ENCODE measurements around the gene E2F4. TPM values are rescaled to one million over a fixed set of nuclear protein-coding genes. Genes with fewer than 3 reads are reported as not detected.
A peak's percentile ranks its signal among the peaks of the same experiment; 100 is the strongest.

Gene E2F4
- total RNA-seq, 1 donor from 2014 or later: 43.4 TPM

GRCh38 chr16:67157892-67158635 is 33.9 kb upstream of the E2F4 start:
- TF ChIP-seq CTCF (IDR thresholded peaks at IDR 0.05): no peak
- no peak for DNase-seq (ENCODE audit: extremely low spot score, unreplicated experiment)
- Mint-ChIP-seq H3K27me3 (ENCODE audit: unreplicated experiment) (peaks cover 26% of the 10 kb centered on the region), H3K4me1 (ENCODE audit: unreplicated experiment) (peaks cover 30% of the 10 kb centered on the region), H3K4me3 (ENCODE audit: unreplicated experiment) (peak overlapping the region; percentile 85), H3K27ac (ENCODE audit: unreplicated experiment) (no peak overlapping the region), H3K36me3 (ENCODE audit: unreplicated experiment) (peaks cover 2% of the 10 kb centered on the region), H3K9me3 (ENCODE audit: unreplicated experiment) (no peaks in the 10 kb centered on the region)

- Mint-ChIP-seq H3K4me3 (ENCODE audit: unreplicated experiment) (peak overlapping the region; percentile 85), H3K27me3 (ENCODE audit: unreplicated experiment) (peaks cover 27% of the 10 kb centered on the region), H3K36me3 (ENCODE audit: unreplicated experiment) (peaks cover 2% of the 10 kb centered on the region), H3K27ac (ENCODE audit: unreplicated experiment) (no peak overlapping the region), H3K9me3 (ENCODE audit: unreplicated experiment) (no peaks in the 10 kb centered on the region), H3K4me1 (ENCODE audit: unreplicated experiment) (peaks cover 32% of the 10 kb centered on the region)
- no peak for TF ChIP-seq CTCF (IDR thresholded peaks at IDR 0.05)
- no peak for DNase-seq (ENCODE audit: extremely low spot score, unreplicated experiment)
Measured at GRCh38 chr16:67158637-67159600, 33.0 kb upstream of the E2F4 start.

- TF ChIP-seq CTCF (IDR thresholded peaks at IDR 0.05): no peak
- Mint-ChIP-seq H3K27ac (ENCODE audit: unreplicated experiment) (no peak overlapping the region), H3K36me3 (ENCODE audit: unreplicated experiment) (peaks cover 2% of the 10 kb centered on the region), H3K4me1 (ENCODE audit: unreplicated experiment) (peaks cover 39% of the 10 kb centered on the region), H3K4me3 (ENCODE audit: unreplicated experiment) (peak overlapping the region; percentile 54), H3K27me3 (ENCODE audit: unreplicated experiment) (peaks cover 29% of the 10 kb centered on the region), H3K9me3 (ENCODE audit: unreplicated experiment) (no peaks in the 10 kb centered on the region)
- DNase-seq (ENCODE audit: extremely low spot score, unreplicated experiment): no peak
Measured at GRCh38 chr16:67161595-67162058, 30.3 kb upstream of the E2F4 start.

- Mint-ChIP-seq H3K9me3 (ENCODE audit: unreplicated experiment) (no peaks in the 10 kb centered on the region), H3K4me1 (ENCODE audit: unreplicated experiment) (peaks cover 39% of the 10 kb centered on the region), H3K4me3 (ENCODE audit: unreplicated experiment) (peak overlapping the region; percentile 54), H3K27ac (ENCODE audit: unreplicated experiment) (no peak overlapping the region), H3K36me3 (ENCODE audit: unreplicated experiment) (peaks cover 2% of the 10 kb centered on the region), H3K27me3 (ENCODE audit: unreplicated experiment) (peaks cover 29% of the 10 kb centered on the region)
- TF ChIP-seq CTCF (IDR thresholded peaks at IDR 0.05): no peak
- no peak for DNase-seq (ENCODE audit: extremely low spot score, unreplicated experiment)
Measured at GRCh38 chr16:67162506-67163163, 29.3 kb upstream of the E2F4 start.

Measured in osteocyte (in vitro differentiated cells).